Measurements from ENCODE around the gene PDK1. TPM values are rescaled to one million over a fixed set of nuclear protein-coding genes. Genes with fewer than 3 reads are reported as not detected.
"Not testable (repeated sequence)": the region's sequence is repeated elsewhere in the genome, so short reads cannot be mapped to it uniquely, and the experiment has no call there.

The PDK1 gene
- polyA plus RNA-seq, 3 donors, result 9.9 to 12.6 (median 10.4) TPM

DNA sequence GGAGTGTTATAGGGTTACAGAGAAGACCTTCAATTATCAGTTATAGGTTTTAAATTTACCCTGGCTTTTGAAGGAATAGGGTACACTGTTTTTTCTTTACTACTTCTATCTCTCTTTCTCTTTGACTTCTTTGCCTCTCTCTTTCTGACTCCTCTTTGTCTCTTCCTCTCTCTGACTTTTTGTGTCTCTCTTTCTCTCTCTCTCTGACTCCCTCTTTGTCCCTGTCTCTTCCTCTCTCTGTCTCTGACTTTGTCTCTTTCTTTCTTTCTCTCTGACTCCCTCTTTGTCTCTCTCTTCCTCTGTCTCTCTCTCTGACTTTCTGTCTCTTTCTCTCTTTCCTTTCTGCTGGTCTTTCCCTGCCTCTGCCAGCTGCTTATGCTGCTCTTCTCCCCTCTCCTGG, 36.3 kb downstream of the PDK1 start:
- not testable (repeated sequence) for DNase-seq (ENCODE audit: low read depth in 3 of 3, low spot score in 2 of 3)

DNA sequence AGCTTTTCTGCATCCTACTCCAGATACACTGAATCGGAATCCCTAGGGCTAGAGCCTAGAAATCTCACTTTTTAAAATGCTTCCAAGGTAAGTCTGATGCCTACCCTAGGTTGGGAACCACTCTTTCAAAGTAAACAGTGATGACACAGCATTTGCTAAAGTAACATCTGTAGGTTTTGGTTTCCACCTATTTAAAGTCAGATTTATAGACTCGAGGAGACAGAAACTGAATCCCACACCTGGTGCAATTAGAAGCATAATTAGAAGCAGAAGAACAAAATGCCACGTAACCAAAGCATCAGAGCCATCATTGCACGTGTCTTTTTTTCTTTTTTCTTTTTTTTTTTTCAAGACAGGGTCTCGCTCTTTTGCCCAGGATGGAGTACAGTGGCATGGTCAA, 40.9 kb downstream of the PDK1 start:
- no peak for DNase-seq (ENCODE audit: low read depth in 3 of 3, low spot score in 2 of 3)

DNA sequence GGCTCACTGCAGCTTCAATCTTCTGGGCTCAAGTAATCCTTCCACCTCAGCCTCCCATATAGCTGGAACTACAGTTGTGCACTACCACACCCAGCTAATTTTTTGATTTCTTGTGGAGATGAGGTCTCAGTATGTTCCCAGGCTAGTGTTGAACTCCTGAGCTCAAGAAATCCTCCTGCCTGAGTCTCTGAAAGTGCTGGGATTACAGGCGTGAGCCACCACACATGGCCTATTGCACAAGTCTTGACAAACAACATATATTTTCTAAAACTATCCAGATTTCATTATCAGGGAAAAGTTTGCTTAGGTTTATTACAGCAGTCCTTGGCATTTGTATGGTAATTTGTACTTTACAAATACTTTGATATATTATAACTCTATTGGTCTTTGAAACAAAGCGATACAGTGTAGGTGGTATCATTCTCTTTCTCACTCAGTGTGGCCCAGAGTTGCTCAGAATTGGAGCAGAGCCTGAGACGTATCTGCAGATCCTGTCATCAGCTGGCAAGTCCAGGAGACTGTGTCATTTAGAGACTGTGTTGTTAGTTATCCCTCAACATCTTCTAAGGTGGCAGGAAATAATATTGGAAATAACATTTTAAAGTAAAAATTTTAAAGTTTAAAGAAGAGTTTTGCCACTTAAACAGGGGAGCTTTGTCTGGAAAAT, 41.4 kb downstream of the PDK1 start:
- DNase-seq (ENCODE audit: low read depth in 3 of 3, low spot score in 2 of 3), result no peak

GRCh38 chr2:172599947-172600346, 44.1 kb downstream of the PDK1 start:
- DNase-seq (ENCODE audit: low read depth in 3 of 3, low spot score in 2 of 3), result no peak

DNA sequence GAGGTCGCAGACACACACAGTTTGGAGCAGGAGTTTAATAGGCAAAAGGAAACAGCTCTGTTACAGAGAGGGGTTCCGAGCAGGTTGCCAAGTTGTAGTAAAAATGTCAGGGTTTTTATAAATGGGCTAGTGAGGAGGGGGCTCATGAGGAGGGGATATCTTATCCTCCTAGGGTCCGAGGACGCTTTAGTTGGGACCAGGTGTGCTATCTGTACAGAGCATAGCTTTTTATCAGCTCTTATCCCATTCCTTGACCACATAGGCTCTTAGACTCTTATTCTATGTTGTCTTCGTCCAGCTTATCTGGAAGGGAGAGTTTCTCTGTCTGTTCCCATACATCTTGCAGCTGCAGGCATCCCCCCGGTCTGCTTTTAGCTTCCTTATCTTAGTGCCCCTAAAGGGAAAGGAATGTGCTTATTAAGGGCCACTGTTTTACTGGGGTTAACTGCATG, 44.7 kb downstream of the PDK1 start:
- DNase-seq (ENCODE audit: low read depth in 3 of 3, low spot score in 2 of 3), result peak in 2 of 3 donors; percentile 23

DNA sequence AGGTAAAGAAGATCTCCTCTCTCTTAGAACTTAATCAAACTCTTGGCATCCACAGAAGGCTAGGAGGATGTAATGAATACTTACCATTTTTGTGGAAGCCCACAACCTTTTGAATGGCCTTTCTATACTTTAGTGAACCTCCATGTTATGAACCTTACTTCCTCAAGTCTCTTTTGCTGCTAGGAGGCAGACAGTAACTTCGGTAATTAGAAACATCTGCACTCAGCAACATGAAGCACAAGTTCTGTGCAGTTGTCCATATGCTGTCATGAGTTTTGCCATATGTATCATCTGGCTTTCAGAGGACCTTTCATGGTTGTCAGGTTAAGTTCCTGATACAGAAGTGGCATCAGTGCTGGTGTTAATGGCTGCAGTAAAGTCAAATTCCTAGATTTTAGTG, 50.4 kb downstream of the PDK1 start:
- DNase-seq (ENCODE audit: low read depth in 3 of 3, low spot score in 2 of 3), result no peak

DNA sequence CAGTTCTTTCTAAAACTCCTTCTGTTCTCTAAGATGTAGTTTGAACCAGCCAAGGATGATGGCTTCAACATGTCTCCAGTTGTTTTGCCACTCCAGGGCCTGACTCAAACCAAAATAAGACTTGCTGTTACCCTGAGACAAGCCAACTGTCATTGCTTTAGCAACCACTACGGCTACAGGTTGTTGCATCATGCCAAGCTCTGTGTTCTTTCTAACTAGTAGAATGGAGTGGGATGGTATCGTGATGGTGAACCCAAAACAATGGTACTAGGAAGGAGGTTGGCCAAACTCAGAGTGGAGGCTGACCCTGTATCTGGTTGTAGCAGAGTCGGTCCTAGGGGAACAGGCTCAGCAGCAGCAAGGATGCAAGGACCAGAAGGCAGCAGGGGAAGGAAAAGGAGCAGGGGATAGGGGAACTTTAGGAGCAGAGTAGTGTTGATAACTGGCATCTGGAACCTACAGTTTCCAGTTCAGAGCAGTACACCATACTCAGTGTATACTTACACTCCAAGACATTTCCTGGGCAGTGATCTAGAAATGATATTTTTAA, 51.6 kb downstream of the PDK1 start:
- DNase-seq (ENCODE audit: low read depth in 3 of 3, low spot score in 2 of 3), result no peak

DNA sequence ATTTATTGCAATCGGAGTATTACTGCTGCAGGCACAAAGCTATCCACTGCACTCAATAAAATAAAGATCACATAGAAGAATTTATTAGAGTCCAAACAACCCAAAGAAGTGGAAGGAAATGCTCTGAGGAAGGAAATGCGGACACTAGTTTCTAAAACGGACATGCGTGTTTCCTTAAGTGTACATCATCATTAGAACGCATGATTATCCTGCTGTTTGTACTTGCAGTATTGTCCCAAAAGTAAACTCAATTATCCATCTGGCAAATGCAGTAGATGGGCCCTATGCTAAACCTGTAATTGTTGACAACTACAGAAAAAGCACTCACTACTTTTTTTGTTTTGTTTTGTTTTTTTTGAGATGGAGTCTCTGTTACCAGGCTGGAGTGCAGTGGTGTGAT, 53.6 kb downstream of the PDK1 start:
- DNase-seq (ENCODE audit: low read depth in 3 of 3, low spot score in 2 of 3), result no peak

GRCh38 chr2:172612051-172612450, 56.2 kb downstream of the PDK1 start:
- DNase-seq (ENCODE audit: low read depth in 3 of 3, low spot score in 2 of 3), result no peak

- DNase-seq (ENCODE audit: low read depth in 3 of 3, low spot score in 2 of 3), result peak in 2 of 3 donors; percentile 16 to 23
Observed at GRCh38 chr2:172613040-172613439, 57.1 kb downstream of the PDK1 start.

GRCh38 chr2:172613615-172614231, 57.8 kb downstream of the PDK1 start:
- DNase-seq (ENCODE audit: low read depth in 3 of 3, low spot score in 2 of 3), result no peak

DNA sequence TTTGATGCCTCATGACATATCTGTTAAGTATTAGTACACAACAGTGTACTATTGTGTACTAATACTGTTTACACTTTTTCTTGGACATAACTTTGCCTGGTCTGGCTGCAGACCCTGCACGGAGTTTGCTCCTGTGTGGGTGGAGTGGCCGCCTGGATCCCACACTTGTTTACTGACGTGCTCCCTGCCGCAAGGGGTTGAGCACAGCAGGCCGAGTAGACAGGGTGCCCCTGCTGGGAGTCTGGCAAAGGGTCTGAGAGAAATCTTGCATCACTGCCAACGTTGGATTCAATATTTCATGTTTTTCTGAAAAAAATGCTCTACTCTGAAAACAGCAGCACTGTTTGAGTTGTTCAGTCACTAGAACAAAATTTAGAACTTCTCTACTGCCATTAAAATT, 59.0 kb downstream of the PDK1 start:
- no peak for DNase-seq (ENCODE audit: low read depth in 3 of 3, low spot score in 2 of 3)

- DNase-seq (ENCODE audit: low read depth in 3 of 3, low spot score in 2 of 3), result no peak
Observed at GRCh38 chr2:172615727-172616261, 59.9 kb downstream of the PDK1 start.

DNA sequence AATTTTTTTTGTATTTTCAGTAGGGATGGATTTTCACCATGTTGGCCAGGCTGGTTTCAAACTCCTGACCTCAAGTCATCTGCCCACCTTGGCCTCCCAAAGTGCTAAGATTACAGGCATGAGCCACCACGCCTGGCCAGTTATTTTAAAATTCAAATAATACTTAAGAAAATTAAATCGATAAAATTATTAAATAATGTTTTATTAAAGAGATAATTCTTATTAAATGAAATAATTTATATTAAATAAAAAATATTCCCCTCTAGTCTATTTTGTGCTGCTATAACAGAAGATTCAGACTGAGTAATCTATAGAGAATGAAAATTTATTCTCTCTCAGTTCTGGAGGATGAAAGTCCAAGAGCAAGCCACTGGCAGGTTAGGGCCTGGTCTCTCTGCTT, 61.2 kb downstream of the PDK1 start:
- no peak for DNase-seq (ENCODE audit: low read depth in 3 of 3, low spot score in 2 of 3)

DNA sequence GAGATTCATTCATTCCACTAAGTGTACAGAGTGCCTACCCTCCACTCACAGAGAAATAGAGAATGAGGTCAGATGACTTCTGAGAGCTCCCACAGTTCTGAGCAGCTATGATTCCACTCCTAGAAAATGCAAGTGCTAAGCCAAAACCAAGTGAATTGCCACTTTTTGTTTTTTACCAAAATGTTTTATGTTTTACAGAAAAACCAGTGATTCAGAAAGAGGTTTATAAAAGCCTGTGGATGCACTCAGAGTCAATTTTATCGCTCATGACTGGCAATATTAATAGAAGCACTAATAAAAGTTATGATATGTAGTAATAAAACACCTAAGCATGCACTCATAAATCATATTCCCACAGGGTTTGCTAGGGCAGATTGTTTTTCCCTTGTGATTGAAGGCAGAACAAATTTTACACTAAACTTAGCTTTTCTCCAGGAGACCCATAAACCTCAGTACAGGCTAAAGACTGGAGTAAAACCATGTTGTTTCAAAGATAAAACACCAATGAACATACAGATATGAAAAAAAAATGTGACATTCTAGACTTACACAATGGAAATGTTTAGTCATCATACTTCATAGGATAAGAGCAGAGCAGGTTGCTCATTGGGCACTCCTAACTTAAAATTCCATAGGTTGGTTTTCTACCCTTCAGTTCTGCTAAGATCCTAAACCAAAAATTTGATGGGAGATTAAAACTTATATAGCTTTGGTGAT, 67.5 kb downstream of the PDK1 start:
- DNase-seq (ENCODE audit: low read depth in 3 of 3, low spot score in 2 of 3), result no peak

- no peak for DNase-seq (ENCODE audit: low read depth in 3 of 3, low spot score in 2 of 3)
Observed at GRCh38 chr2:172624996-172625395, 69.1 kb downstream of the PDK1 start.

- DNase-seq (ENCODE audit: low read depth in 3 of 3, low spot score in 2 of 3), result no peak
Observed at GRCh38 chr2:172627181-172627580, 71.3 kb downstream of the PDK1 start.

DNA sequence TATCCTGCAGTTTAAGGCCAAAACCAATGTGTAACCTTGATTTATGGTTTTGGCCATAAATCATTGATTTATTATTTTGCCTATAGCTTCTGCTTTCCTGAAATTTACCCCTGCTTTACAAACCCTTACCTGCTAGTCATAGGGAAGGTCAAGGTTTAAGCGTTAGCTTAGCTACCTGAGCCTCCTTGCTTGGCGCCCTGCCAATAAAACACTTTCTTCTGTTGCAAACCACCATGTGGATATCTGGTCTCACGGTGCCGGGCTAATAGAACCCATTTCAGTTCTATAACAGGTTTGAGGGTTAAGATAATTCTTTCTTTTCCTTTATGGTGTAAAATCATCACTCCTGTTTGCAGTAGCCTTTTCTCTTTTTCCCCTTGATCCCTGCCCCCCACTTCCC, 72.2 kb downstream of the PDK1 start:
- DNase-seq (ENCODE audit: low read depth in 3 of 3, low spot score in 2 of 3), result no peak

GRCh38 chr2:172629586-172629985, 73.7 kb downstream of the PDK1 start:
- DNase-seq (ENCODE audit: low read depth in 3 of 3, low spot score in 2 of 3), result no peak

DNA sequence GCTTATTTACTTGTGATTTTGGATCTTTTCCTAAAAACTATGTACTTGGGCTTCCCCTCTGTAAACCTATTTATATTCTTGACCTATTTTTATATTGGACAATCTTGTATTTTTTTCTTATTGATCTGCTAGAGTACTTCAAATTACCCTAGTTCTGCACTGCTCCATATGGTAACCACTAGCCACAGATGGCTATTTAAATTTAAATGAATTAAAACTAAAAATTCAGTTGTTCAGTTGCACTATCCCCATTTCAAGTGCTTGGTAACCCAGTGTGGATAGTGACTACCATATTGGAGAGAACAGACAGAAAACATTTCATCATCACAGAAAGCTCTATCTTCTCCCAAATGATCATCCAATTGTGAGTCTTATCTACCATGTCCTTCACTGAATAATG, 74.3 kb downstream of the PDK1 start:
- no peak for DNase-seq (ENCODE audit: low read depth in 3 of 3, low spot score in 2 of 3)

GRCh38 chr2:172634477-172634876, 78.6 kb downstream of the PDK1 start:
- DNase-seq (ENCODE audit: low read depth in 3 of 3, low spot score in 2 of 3), result no peak

All from right renal cortex interstitium (tissue), 3 donors.